CD8-positive, alpha-beta memory T cell (primary cell): Measurements from ENCODE around the gene SLC16A3. TPM values are rescaled to one million over a fixed set of nuclear protein-coding genes. Genes with fewer than 3 reads are reported as not detected.
A peak's percentile ranks its signal among the peaks of the same experiment; 100 is the strongest.

Experiments
- CTCF ChIA-PET: fragments of 350-600 bp; sonication (Branson Sonifier 250); formaldehyde crosslinking; loops from one replicate; lab custom pipeline; 2021; ENCODE audit warnings: antibody characterized with exemption; lab: Charles Lee
- POLR2A ChIA-PET: fragments of 350-600 bp; sonication (Branson Sonifier 250); formaldehyde crosslinking; loops from one replicate; lab custom pipeline; 2021; ENCODE audit warnings: antibody characterized with exemption; lab: Charles Lee
- DNase-seq, 5 donors: peaks; one replicate each; pipeline versions ENCODE4 v3.0.0 to v3.0.0-alpha.2; 2020 to 2022; ENCODE audit warnings: mixed read lengths in 1 of 5
- H3K27ac ChIP-seq: one replicate; pipeline ENCODE4 v1.7.0; 2013; ENCODE audit warnings: low read depth, mild to moderate bottlenecking, low read length, moderate library complexity
- H3K27me3 ChIP-seq: 2 replicates; pipeline ENCODE4 v1.7.0; 2013; ENCODE audit warnings: low read length, mild to moderate bottlenecking; ENCODE audit not compliant: insufficient read depth, poor library complexity, severe bottlenecking
- H3K36me3 ChIP-seq: 2 replicates; pipeline ENCODE4 v1.7.0; 2013; ENCODE audit warnings: mild to moderate bottlenecking, low read length, moderate library complexity; ENCODE audit not compliant: insufficient read depth
- H3K4me1 ChIP-seq: 2 replicates; pipeline ENCODE4 v1.7.0; 2013; ENCODE audit warnings: mild to moderate bottlenecking, low read length, moderate library complexity; ENCODE audit not compliant: insufficient read depth
- H3K4me3 ChIP-seq: 2 replicates; pipeline ENCODE4 v1.7.0; 2013; ENCODE audit warnings: mild to moderate bottlenecking, low read length
- H3K9me3 ChIP-seq: 2 replicates; pipeline ENCODE4 v1.7.0; 2013; ENCODE audit warnings: mild to moderate bottlenecking, low read length
- H3K27ac Mint-ChIP-seq, 8 donors: one replicate each; pipeline ENCODE4 v1.8.0; 2020 to 2021; ENCODE audit warnings: mixed read lengths in 8 of 8, mild to moderate bottlenecking in 6 of 8, inconsistent platforms in 3 of 8, moderate library complexity in 3 of 8
- H3K27me3 Mint-ChIP-seq, 2 donors: one replicate each; pipeline ENCODE4 v1.8.0; 2020 to 2021; ENCODE audit warnings: mixed read lengths in 2 of 2, mild to moderate bottlenecking in 1 of 2, moderate library complexity in 1 of 2
- H3K36me3 Mint-ChIP-seq, 3 donors: one replicate each; pipeline ENCODE4 v1.8.0; 2020 to 2021; ENCODE audit warnings: mixed read lengths in 3 of 3, inconsistent platforms in 1 of 3, mild to moderate bottlenecking in 1 of 3
- H3K4me1 Mint-ChIP-seq, 3 donors: one replicate each; pipeline ENCODE4 v1.8.0; 2020 to 2021; ENCODE audit warnings: mixed read lengths in 3 of 3, inconsistent platforms in 1 of 3, mild to moderate bottlenecking in 1 of 3
- H3K4me3 Mint-ChIP-seq, 7 donors: one replicate each; pipeline ENCODE4 v1.8.0; 2020 to 2021; ENCODE audit warnings: mixed read lengths in 7 of 7, mild to moderate bottlenecking in 6 of 7, moderate library complexity in 4 of 7, inconsistent platforms in 2 of 7
- H3K9me3 Mint-ChIP-seq, 5 donors: one replicate each; pipeline ENCODE4 v1.8.0; 2020 to 2022; ENCODE audit warnings: mixed read lengths in 5 of 5, mild to moderate bottlenecking in 3 of 5, moderate library complexity in 2 of 5, inconsistent platforms in 1 of 5
- polyA plus RNA-seq: library from polyadenylated mRNA; unstranded; fragments of 300-500 nt; fragmentation: Illumina TruSeq; gene quantifications from one replicate; pipeline ENCODE4 v1.2.3, GENCODE V29; 2021
- total RNA-seq, 2 experiments: library from RNA; stranded (reverse); gene quantifications; one replicate each; pipeline ENCODE4 v1.2.3, GENCODE V29; 2021

The SLC16A3 gene
- total and polyA plus RNA-seq, 3 experiments from 2014 or later: 3.3 to 31.8 (median 27.5) TPM

DNA sequence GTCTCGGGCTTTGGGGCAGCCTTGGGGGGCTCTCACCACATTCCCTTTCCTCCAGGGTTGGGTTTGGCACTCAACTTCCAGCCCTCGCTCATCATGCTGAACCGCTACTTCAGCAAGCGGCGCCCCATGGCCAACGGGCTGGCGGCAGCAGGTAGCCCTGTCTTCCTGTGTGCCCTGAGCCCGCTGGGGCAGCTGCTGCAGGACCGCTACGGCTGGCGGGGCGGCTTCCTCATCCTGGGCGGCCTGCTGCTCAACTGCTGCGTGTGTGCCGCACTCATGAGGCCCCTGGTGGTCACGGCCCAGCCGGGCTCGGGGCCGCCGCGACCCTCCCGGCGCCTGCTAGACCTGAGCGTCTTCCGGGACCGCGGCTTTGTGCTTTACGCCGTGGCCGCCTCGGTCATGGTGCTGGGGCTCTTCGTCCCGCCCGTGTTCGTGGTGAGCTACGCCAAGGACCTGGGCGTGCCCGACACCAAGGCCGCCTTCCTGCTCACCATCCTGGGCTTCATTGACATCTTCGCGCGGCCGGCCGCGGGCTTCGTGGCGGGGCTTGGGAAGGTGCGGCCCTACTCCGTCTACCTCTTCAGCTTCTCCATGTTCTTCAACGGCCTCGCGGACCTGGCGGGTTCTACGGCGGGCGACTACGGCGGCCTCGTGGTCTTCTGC lies 8.4 kb downstream of the SLC16A3 start:
- H3K9me3 Mint-ChIP-seq: peaks cover 0 to 2% (median 0%) of the 10 kb centered on the region in 5 donors
- ChIA-PET CTCF (interaction anchor here (0.9 to 4.9 kb wide), 15 partner anchors 8 to 260 kb away, joined by 3 to 71 read pairs (median 5); partner anchors contain the start of genes CD7 and SECTM1), POLR2A (interaction anchor here (1.0 to 1.1 kb wide), 4 partner anchors 25 to 96 kb away, joined by 3 to 5 read pairs (median 4); partner anchors contain the start of genes CCDC57 and SECTM1)
- no peak overlapping the region for H3K4me3 Mint-ChIP-seq
- peak in 1 of 5 donors; percentile 61 for DNase-seq
- H3K9me3 ChIP-seq: no peaks in the 10 kb centered on the region
- no peak overlapping the region for H3K4me3 ChIP-seq
- H3K27me3 Mint-ChIP-seq: no peaks in the 10 kb centered on the region
- no peaks in the 10 kb centered on the region for H3K27me3 ChIP-seq
- no peaks in the 10 kb centered on the region for H3K36me3 ChIP-seq
- peaks cover 43% of the 10 kb centered on the region for H3K4me1 ChIP-seq
- peaks cover 21 to 65% (median 24%) of the 10 kb centered on the region in 3 donors for H3K4me1 Mint-ChIP-seq
- peaks cover 0 to 20% (median 0%) of the 10 kb centered on the region in 3 donors for H3K36me3 Mint-ChIP-seq
- peak overlapping the region in 4 of 8 donors; percentile 6 to 88 (median 52) for H3K27ac Mint-ChIP-seq
- H3K27ac ChIP-seq: peak overlapping the region; percentile 75

DNA sequence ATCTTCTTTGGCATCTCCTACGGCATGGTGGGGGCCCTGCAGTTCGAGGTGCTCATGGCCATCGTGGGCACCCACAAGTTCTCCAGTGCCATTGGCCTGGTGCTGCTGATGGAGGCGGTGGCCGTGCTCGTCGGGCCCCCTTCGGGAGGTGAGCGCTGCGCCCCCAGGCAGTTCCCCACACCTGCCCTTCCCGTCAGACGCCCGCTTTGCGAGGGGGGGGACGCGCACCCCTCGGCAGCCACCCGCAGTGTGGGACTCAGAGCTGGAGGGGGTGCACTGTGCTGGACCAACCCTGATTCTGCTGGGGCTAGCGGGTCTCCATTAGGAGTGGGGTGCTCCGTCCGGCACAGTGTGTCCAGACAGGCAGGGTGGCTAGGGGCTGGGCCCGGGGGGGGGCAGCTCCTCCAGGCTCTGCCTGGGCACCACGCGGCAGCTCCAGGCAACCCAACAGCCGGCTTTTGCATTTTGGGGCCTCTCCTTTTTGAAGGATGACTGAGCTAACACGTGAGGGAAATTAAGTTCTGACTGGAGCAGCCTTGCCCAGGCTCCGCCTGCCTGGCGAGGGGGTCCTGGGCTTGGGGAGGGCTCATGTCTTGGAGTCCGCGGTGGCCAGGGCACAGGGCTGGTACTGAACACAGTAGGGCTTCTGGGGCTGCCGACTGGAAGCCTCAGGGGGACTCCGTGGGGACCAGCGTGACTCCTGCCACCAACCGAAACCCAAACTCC lies 9.1 kb downstream of the SLC16A3 start:
- peaks cover 3% of the 10 kb centered on the region for H3K36me3 ChIP-seq
- Mint-ChIP-seq H3K9me3 (peaks cover 0 to 2% (median 0%) of the 10 kb centered on the region in 5 donors), H3K27me3 (no peaks in the 10 kb centered on the region), H3K27ac (peak overlapping the region; percentile 59 to 93 (median 89)), H3K36me3 (peaks cover 0 to 27% (median 0%) of the 10 kb centered on the region in 3 donors), H3K4me3 (peak overlapping the region in 5 of 7 donors; percentile 18 to 82 (median 77)), H3K4me1 (peaks cover 24 to 71% (median 25%) of the 10 kb centered on the region in 3 donors)
- H3K4me1 ChIP-seq: peaks cover 43% of the 10 kb centered on the region
- peak overlapping the region; percentile 59 for H3K27ac ChIP-seq
- H3K9me3 ChIP-seq: no peaks in the 10 kb centered on the region
- POLR2A ChIA-PET: interaction anchor here (1.0 kb wide), 2 partner anchors 9 to 26 kb away, joined by 3 to 5 read pairs; partner anchors contain the start of genes CCDC57 and SLC16A3
- DNase-seq: no peak
- H3K4me3 ChIP-seq: peak overlapping the region; percentile 58
- CTCF ChIA-PET: interaction anchor here (1.0 to 4.9 kb wide), 9 partner anchors 8 to 207 kb away, joined by 3 to 71 read pairs (median 5); partner anchors contain the start of genes CD7 and SECTM1
- no peaks in the 10 kb centered on the region for H3K27me3 ChIP-seq

DNA sequence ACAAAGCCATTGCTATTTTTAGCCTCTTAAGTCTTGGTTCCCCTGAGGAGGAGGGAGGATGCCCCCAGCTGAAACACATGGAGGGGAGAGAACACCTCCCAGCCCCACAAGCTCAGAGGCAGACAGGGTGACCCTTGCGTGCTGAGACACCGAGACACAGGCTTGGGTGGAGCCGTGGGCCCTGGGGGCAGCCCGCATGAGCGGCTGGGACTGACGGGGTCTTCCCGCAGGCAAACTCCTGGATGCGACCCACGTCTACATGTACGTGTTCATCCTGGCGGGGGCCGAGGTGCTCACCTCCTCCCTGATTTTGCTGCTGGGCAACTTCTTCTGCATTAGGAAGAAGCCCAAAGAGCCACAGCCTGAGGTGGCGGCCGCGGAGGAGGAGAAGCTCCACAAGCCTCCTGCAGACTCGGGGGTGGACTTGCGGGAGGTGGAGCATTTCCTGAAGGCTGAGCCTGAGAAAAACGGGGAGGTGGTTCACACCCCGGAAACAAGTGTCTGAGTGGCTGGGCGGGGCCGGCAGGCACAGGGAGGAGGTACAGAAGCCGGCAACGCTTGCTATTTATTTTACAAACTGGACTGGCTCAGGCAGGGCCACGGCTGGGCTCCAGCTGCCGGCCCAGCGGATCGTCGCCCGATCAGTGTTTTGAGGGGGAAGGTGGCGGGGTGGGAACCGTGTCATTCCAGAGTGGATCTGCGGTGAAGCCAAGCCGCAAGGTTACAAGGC lies 9.8 kb downstream of the SLC16A3 start:
- Mint-ChIP-seq H3K4me1 (peaks cover 22 to 67% (median 24%) of the 10 kb centered on the region in 3 donors), H3K9me3 (peaks cover 0 to 2% (median 0%) of the 10 kb centered on the region in 5 donors), H3K27me3 (no peaks in the 10 kb centered on the region), H3K27ac (peak overlapping the region; percentile 59 to 93 (median 88)), H3K36me3 (peaks cover 0 to 35% (median 0%) of the 10 kb centered on the region in 3 donors), H3K4me3 (peak overlapping the region; percentile 24 to 93 (median 78))
- peak overlapping the region; percentile 59 for H3K27ac ChIP-seq
- CTCF ChIA-PET: interaction anchor here (1.0 to 4.9 kb wide), 7 partner anchors 9 to 208 kb away, joined by 3 to 71 read pairs (median 4); partner anchors contain the start of gene CD7
- peaks cover 10% of the 10 kb centered on the region for H3K36me3 ChIP-seq
- H3K4me1 ChIP-seq: peaks cover 43% of the 10 kb centered on the region
- no peaks in the 10 kb centered on the region for H3K9me3 ChIP-seq
- DNase-seq: peak; percentile 58 to 78 (median 67)
- POLR2A ChIA-PET: interaction anchor here (1.0 kb wide), 2 partner anchors 10 to 26 kb away, joined by 3 to 5 read pairs; partner anchors contain the start of genes CCDC57 and SLC16A3
- H3K4me3 ChIP-seq: peak overlapping the region; percentile 58
- H3K27me3 ChIP-seq: no peaks in the 10 kb centered on the region

DNA sequence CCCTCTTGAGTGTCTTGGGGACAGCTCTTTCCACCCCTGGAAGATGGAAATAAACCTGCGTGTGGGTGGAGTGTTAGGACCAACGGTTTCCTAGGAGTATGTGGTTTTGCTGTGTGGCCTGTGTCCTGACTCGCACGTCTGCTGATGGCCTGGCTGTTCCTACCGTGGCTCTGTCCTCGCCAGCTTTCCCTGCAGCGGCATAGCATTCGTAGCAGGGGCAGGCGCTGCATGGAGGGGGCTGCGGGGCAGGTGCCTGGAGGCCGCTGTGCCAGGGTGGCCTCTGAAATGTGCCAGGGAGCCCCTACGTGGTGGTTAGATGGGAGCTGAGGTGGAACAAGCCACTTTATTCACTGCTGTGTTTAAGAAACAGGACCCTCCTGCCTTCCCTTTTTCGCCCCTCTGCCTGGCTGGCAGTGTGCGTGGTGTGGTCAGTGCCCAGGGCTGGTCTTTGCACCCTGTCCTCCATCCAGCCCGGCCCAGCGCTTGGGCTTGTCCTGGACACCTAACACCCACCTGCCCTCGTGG lies 10.6 kb downstream of the SLC16A3 start:
- Histone ChIP-seq H3K4me3 (no peak overlapping the region), H3K27ac (peak overlapping the region; percentile 70), H3K36me3 (peaks cover 18% of the 10 kb centered on the region), H3K9me3 (no peaks in the 10 kb centered on the region), H3K4me1 (peaks cover 43% of the 10 kb centered on the region), H3K27me3 (no peaks in the 10 kb centered on the region)
- CTCF ChIA-PET: interaction anchor here (0.9 to 1.9 kb wide), 2 partner anchors 34 to 67 kb away, joined by 3 to 7 read pairs; no protein-coding TSS in a partner anchor
- Mint-ChIP-seq H3K36me3 (peaks cover 1 to 43% (median 6%) of the 10 kb centered on the region in 3 donors), H3K4me1 (peaks cover 25 to 74% (median 30%) of the 10 kb centered on the region in 3 donors), H3K9me3 (peaks cover 0 to 4% (median 0%) of the 10 kb centered on the region in 5 donors), H3K27me3 (no peaks in the 10 kb centered on the region), H3K4me3 (peak overlapping the region in 5 of 7 donors; percentile 6 to 32 (median 24)), H3K27ac (peak overlapping the region in 5 of 8 donors; percentile 36 to 86 (median 70))
- POLR2A ChIA-PET: no interaction called here
- peak in 1 of 5 donors; percentile 43 for DNase-seq

DNA sequence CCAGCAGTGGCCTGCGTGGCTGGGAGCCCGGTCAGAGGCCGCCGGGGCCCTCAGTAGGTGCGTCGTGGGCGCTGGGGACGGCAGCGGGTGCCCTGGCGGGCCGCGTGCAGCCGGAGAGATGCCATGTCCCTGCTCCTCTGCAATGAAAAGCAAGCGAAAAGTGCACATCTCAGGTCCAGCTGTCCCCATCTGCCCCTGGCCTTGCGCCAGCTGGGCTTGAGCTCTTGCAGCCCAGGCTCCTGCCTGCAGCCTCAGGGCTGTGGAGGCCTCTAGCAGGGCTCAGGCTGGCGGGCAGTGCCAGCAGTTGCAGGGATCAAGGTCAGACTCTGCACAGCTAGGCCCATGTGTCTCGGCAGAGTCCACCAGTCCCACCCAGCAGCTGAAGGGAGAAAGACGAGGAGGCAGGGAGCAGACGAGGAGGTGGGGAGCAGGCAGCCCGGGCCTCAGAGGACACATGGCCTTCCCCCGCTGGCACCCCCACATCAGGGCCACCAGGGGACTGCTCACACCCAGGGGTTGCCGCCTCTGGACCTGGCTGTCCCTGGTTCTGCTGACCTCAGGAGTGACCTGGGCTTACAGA lies 11.2 kb downstream of the SLC16A3 start:
- Mint-ChIP-seq H3K9me3 (peaks cover 0 to 4% (median 0%) of the 10 kb centered on the region in 5 donors), H3K36me3 (peaks cover 3 to 48% (median 8%) of the 10 kb centered on the region in 3 donors), H3K4me3 (no peak overlapping the region), H3K27me3 (no peaks in the 10 kb centered on the region), H3K27ac (peak overlapping the region in 5 of 8 donors; percentile 21 to 81 (median 65)), H3K4me1 (peaks cover 26 to 76% (median 32%) of the 10 kb centered on the region in 3 donors)
- Histone ChIP-seq H3K4me3 (no peak overlapping the region), H3K36me3 (peaks cover 24% of the 10 kb centered on the region), H3K4me1 (peaks cover 43% of the 10 kb centered on the region), H3K27ac (peak overlapping the region; percentile 70), H3K9me3 (no peaks in the 10 kb centered on the region), H3K27me3 (no peaks in the 10 kb centered on the region)
- POLR2A ChIA-PET: no interaction called here
- CTCF ChIA-PET: interaction anchor here (0.9 to 1.9 kb wide), 2 partner anchors 34 to 67 kb away, joined by 3 to 7 read pairs; no protein-coding TSS in a partner anchor
- peak in 1 of 5 donors; percentile 45 for DNase-seq

DNA sequence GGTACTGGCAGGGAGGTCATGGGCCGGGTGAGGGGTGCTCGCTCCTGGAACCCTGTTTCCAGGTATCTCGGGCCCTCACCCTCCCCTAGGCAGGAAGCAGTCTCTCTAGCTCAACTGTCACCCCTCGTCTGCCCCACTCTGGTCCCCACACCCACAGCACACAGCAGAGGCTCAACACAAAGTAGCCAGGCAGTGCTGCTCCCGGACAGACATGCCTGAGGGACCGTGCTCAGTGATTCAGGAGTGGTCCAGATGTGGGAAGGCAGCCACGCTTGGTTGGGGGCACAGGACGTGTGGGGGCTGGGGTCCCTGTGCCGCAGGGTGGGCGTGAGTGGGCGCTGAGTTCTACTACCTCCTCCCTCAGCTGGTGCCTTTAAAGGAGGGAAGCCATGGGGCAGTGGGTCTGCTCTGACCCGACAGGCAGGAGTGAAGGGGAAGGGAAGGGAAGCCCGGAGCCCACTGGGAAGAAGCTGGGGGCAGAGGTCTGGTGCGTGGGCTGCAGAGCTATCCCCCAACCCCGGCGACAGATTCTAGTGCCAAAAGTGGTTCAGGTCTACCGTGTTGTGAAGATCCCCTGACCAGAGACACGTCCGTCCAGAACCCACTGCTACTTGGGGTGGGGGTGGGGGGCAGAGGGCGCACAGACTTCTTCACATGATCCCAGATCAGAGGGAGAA lies 11.8 kb downstream of the SLC16A3 start:
- POLR2A ChIA-PET: no interaction called here
- peaks cover 26 to 74% (median 32%) of the 10 kb centered on the region in 3 donors for H3K4me1 Mint-ChIP-seq
- H3K4me3 Mint-ChIP-seq: no peak overlapping the region
- peaks cover 0 to 4% (median 0%) of the 10 kb centered on the region in 5 donors for H3K9me3 Mint-ChIP-seq
- Histone ChIP-seq H3K27ac (peak overlapping the region; percentile 70), H3K36me3 (peaks cover 30% of the 10 kb centered on the region), H3K27me3 (no peaks in the 10 kb centered on the region), H3K4me3 (no peak overlapping the region), H3K9me3 (no peaks in the 10 kb centered on the region), H3K4me1 (peaks cover 43% of the 10 kb centered on the region)
- peaks cover 3 to 55% (median 8%) of the 10 kb centered on the region in 3 donors for H3K36me3 Mint-ChIP-seq
- CTCF ChIA-PET: interaction anchor here (0.9 kb wide), 1 partner anchor 66 kb away, joined by 3 read pairs; no protein-coding TSS in a partner anchor
- H3K27me3 Mint-ChIP-seq: no peaks in the 10 kb centered on the region
- peak overlapping the region in 6 of 8 donors; percentile 23 to 71 (median 50) for H3K27ac Mint-ChIP-seq
- peak in 1 of 5 donors; percentile 42 for DNase-seq
